Mucosa of descending colon (tissue), 3 donors: Measurements from ENCODE around the gene CNTNAP2. TPM values are rescaled to one million over a fixed set of nuclear protein-coding genes. Genes with fewer than 3 reads are reported as not detected.

Experiments used
- ATAC-seq: fragments of 200-7000 bp; cut with Tn5 transposase; one replicate; pipeline ENCODE4 v1.9.1; 2020; ENCODE audit warnings: mild to moderate bottlenecking, moderate library complexity
- DNase-seq, 3 donors: peaks; one replicate each; pipeline ENCODE4 v3.0.0-alpha.2; 2020
- H3K36me3 ChIP-seq: fragments of 200-600 bp; one replicate; pipeline ENCODE4 v1.8.0; 2021; ENCODE audit warnings: low read depth, mild to moderate bottlenecking
- H3K4me1 ChIP-seq: fragments of 200-600 bp; one replicate; pipeline ENCODE4 v1.8.0; 2021; ENCODE audit warnings: low read depth, mild to moderate bottlenecking
- H3K4me3 ChIP-seq: fragments of 200-600 bp; one replicate; pipeline ENCODE4 v1.8.0; 2021; ENCODE audit warnings: mild to moderate bottlenecking
- H3K9me3 ChIP-seq: fragments of 200-600 bp; one replicate; pipeline ENCODE4 v1.8.0; 2021; ENCODE audit warnings: mild to moderate bottlenecking
- CTCF ChIP-seq: fragments of 200-600 bp; IDR thresholded peaks from one replicate; pipeline ENCODE4 v1.8.0; 2022; ENCODE audit warnings: antibody characterized with exemption, mild to moderate bottlenecking
- intact Hi-C, 2 donors: fragments of 100-400 bp; cut with DNase I in 1 of 2; cut with micrococcal nuclease in 1 of 2; formaldehyde crosslinking; loops; one replicate each; pipeline versions ENCODE4 v1.11.0 to v1.11.1; 2022; cut with DNase I, micrococcal nuclease
- total RNA-seq, 3 donors: library from RNA; stranded (reverse); fragmentation: NEBNext Ultra II Directional in 2 of 3; extraction: Animal tissue kit (Norgen Biotek cat#: 25700) in 2 of 3; gene quantifications; one replicate each; pipeline versions ENCODE4 v1.2.1 to v1.2.4, GENCODE V29; 2021 to 2023
- donor health status: DM: no; HTN: no; CAD: no; lungs with moderate emphysema.
- donor health status: DM: no; HTN: no; CAD: no.
- donor health status: DM: no; HTN: yes; CAD: no.

Gene CNTNAP2
- total RNA-seq, 3 donors from 2014 or later = 3.1 to 5.9 (median 4.2) TPM

- no peak for TF ChIP-seq CTCF
- Histone ChIP-seq H3K36me3 (no peaks in the 10 kb centered on the region), H3K4me3 (no peak overlapping the region), H3K4me1 (no peaks in the 10 kb centered on the region), H3K9me3 (no peaks in the 10 kb centered on the region)
- intact Hi-C loops = no loop called here
- DNase-seq (no peak), ATAC-seq (no peak)
Observed at GRCh38 chr7:148182264-148182663, 2065.7 kb downstream of the CNTNAP2 start.

- Histone ChIP-seq H3K9me3 (no peaks in the 10 kb centered on the region), H3K36me3 (no peaks in the 10 kb centered on the region), H3K4me1 (no peaks in the 10 kb centered on the region), H3K4me3 (no peak overlapping the region)
- ATAC-seq = no peak
- no peak for DNase-seq
- no peak for TF ChIP-seq CTCF
- intact Hi-C loops = no loop called here
Observed at GRCh38 chr7:148185041-148185440, 2068.4 kb downstream of the CNTNAP2 start.

GRCh38 chr7:148187471-148187870 is 2070.9 kb downstream of the CNTNAP2 start:
- no peak overlapping the region for H3K4me3 ChIP-seq
- H3K9me3 ChIP-seq = no peaks in the 10 kb centered on the region
- intact Hi-C loops = no loop called here
- H3K36me3 ChIP-seq = no peaks in the 10 kb centered on the region
- DNase-seq (no peak), ATAC-seq (no peak)
- TF ChIP-seq CTCF = no peak
- no peaks in the 10 kb centered on the region for H3K4me1 ChIP-seq

GRCh38 chr7:148191391-148192065 is 2074.9 kb downstream of the CNTNAP2 start:
- Histone ChIP-seq H3K4me3 (no peak overlapping the region), H3K4me1 (no peaks in the 10 kb centered on the region), H3K36me3 (no peaks in the 10 kb centered on the region), H3K9me3 (no peaks in the 10 kb centered on the region)
- no peak for TF ChIP-seq CTCF
- intact Hi-C loops = no loop called here
- DNase-seq (peak in 1 of 3 donors; percentile 19), ATAC-seq (peak; percentile 60)

GRCh38 chr7:148192491-148192890 is 2075.9 kb downstream of the CNTNAP2 start:
- Histone ChIP-seq H3K9me3 (no peaks in the 10 kb centered on the region), H3K4me1 (no peaks in the 10 kb centered on the region), H3K4me3 (no peak overlapping the region), H3K36me3 (no peaks in the 10 kb centered on the region)
- ATAC-seq (no peak), DNase-seq (no peak)
- TF ChIP-seq CTCF = no peak
- intact Hi-C loops = no loop called here

- no peaks in the 10 kb centered on the region for H3K9me3 ChIP-seq
- ATAC-seq (no peak), DNase-seq (no peak)
- no peak for TF ChIP-seq CTCF
- no peaks in the 10 kb centered on the region for H3K36me3 ChIP-seq
- H3K4me3 ChIP-seq = no peak overlapping the region
- intact Hi-C loops = no loop called here
- H3K4me1 ChIP-seq = no peaks in the 10 kb centered on the region
Observed at GRCh38 chr7:148201992-148202391, 2085.4 kb downstream of the CNTNAP2 start.
